Erythroblast (primary cell): ENCODE measurements around the gene ALDH2.

Experiments
- GATA1 ChIP-seq: IDR thresholded peaks from 2 replicates; pipeline ENCODE4 v1.6.1; 2011; ENCODE audit warnings: low read depth, mild to moderate bottlenecking, control low read depth, low read length, moderate library complexity
- POLR2A ChIP-seq: IDR thresholded peaks from 2 replicates; pipeline ENCODE4 v1.6.1; 2011; ENCODE audit warnings: mild to moderate bottlenecking, low read length

GRCh38 chr12:111789779-111790178 is 23.0 kb downstream of the ALDH2 start:
- TF ChIP-seq POLR2A (no peak), GATA1 (no peak)
